ENCODE data around the gene HOXD1.

The HOXD1 gene

DNA sequence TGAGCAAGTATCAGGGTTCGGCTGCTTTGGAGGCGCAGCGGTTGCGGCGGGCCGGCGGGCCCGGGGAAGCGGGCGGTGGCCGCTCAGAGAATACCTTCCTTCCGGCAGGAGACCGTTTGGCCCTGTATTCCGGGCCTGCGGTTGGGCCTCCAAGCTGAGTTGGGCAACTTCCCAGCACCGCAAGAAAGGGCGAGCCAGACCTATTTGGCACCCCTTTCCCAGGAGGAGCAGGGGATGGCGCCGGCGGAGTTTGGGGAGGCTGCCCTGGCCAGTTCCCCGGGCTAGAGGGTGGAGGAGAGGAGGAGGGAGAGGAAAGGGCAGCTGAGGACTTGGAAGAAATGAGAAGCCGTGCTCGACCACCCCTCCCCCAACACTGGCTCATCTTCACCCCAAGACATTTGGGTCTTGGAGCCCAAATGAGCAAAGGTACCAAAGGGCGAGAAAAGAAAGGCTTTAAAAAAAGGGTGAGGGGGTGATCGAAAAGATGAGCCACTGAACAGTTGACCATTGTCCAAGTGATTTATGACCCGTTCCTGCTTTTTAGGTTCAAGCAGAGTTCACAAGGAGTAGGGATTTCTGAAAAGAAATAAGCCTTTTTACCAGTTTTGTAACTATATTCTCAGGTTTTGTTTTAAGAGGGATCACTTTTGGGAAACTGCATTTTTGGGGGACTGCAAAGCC is 23.0 kb upstream of the HOXD1 start:
- DNase-seq (ENCODE audit: low spot score): no peak

DNA sequence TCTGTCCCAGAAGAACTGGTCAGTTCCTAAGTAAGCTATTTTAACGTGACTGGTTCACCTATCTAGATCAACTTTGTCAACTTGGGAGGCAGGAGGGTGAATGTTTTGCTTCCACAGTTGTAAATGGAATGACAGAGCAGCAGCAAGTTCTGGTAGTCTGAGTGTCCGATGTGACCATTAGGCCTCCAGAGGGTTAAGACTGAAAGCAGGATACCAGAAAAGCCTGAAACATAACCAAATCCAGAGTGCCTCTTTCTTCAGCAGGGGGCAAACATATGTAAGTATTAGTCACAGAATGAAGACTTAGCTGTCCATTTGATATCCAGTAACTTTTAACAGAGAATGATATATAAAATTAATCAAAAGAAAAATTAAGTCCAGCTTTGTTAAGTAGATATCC is 22.2 kb upstream of the HOXD1 start:
- DNase-seq (ENCODE audit: low spot score): no peak

DNA sequence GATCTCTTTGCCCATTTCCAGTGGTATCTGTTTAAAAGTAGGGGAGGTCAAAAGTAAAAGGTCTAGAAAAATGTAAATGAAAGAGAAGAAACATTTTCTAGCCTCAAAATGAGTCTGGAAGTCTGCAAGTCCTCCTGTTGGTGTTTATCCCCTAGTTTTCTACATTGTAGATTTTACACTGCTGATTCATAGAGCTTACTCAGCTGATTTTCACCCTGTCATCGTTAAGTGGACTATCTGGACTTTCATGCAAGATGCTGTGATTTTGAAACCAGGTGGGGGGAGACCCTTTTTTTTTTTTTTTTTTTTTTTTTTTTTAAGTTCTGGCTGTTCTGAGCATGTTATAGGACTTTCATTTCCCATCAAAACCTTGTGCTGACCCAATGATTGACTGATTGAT is 21.1 kb upstream of the HOXD1 start:
- no peak for DNase-seq (ENCODE audit: low spot score)

DNA sequence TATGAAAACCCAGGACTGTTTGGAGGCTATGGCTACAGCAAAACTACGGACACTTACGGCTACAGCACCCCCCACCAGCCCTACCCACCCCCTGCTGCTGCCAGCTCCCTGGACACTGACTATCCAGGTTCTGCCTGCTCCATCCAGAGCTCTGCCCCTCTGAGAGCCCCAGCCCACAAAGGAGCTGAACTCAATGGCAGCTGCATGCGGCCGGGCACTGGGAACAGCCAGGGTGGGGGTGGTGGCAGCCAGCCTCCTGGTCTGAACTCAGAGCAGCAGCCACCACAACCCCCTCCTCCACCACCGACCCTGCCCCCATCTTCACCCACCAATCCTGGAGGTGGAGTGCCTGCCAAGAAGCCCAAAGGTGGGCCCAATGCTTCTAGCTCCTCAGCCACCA is 19.3 kb upstream of the HOXD1 start:
- no peak for DNase-seq (ENCODE audit: low spot score)

DNA sequence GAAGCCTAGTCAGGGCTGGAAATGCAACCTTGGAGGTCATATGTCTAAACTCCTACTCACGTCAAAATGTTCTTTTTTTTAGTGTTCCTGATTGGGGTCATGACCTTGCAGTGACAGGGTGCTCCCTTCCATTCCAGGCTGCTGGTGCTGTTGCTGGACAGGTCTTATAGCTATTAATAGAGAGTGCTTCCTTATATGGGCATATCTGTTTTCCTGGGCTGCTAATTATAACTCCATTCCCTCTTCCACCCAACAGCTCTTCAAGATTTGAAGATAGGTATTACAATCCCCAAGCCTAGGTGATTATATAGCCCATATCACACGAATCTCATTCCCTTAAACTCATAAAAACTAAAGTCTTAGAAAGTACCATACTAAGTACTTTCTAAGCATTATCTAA is 18.8 kb upstream of the HOXD1 start:
- DNase-seq (ENCODE audit: low spot score): no peak

DNA sequence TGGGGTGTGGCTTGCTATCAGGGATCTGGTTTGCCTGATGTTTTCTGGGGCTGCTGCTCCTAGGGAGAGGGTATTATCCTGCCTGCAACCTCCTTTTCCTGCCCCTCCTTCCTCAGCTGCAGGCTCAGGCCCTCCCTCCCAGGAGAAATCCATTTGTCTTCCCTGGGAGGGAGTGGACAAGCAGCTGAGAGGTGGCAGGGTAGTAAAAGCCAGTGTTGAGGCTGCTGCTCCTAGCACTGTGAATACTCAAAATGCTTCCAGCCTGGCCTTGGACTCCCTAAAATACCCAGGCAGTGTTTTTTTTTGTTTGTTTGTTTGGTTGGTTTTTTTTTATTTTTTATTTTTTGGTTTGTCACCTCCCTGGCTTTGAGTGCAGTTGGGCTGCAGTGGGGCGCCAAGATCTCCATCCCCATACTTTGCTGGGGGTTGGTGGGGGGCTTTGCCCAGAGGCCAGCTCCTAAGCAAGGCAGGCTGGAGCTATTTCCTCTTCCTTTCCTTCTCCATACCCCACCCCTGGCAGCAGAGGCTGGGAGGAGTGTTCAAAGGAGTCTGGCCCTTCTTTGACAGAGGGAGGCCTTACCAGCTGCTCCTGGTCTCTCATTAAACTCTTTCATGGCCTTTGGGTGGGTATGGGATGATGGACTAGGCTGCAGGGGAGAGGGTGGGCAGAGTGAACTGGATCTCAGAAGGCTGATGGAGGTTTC is 17.7 kb upstream of the HOXD1 start:
- DNase-seq (ENCODE audit: low spot score): no peak

DNA sequence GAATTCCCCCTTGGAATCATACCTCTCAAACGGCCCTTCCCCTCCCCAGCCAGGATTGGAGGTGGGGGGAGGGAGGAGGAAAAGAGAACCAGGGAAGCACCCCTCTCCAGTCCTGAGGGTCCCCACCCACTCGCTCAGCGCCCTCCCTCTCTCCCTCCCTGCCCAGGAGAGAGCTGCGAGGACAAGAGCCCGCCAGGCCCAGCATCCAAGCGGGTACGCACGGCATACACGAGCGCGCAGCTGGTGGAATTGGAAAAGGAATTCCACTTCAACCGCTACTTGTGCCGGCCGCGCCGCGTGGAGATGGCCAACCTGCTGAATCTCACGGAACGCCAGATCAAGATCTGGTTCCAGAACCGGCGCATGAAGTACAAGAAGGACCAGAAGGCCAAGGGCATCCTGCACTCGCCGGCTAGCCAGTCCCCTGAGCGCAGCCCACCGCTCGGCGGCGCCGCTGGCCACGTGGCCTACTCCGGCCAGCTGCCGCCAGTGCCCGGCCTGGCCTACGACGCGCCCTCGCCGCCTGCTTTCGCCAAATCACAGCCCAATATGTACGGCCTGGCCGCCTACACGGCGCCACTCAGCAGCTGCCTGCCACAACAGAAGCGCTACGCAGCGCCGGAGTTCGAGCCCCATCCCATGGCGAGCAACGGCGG is 17.0 kb upstream of the HOXD1 start:
- no peak for DNase-seq (ENCODE audit: low spot score)

DNA sequence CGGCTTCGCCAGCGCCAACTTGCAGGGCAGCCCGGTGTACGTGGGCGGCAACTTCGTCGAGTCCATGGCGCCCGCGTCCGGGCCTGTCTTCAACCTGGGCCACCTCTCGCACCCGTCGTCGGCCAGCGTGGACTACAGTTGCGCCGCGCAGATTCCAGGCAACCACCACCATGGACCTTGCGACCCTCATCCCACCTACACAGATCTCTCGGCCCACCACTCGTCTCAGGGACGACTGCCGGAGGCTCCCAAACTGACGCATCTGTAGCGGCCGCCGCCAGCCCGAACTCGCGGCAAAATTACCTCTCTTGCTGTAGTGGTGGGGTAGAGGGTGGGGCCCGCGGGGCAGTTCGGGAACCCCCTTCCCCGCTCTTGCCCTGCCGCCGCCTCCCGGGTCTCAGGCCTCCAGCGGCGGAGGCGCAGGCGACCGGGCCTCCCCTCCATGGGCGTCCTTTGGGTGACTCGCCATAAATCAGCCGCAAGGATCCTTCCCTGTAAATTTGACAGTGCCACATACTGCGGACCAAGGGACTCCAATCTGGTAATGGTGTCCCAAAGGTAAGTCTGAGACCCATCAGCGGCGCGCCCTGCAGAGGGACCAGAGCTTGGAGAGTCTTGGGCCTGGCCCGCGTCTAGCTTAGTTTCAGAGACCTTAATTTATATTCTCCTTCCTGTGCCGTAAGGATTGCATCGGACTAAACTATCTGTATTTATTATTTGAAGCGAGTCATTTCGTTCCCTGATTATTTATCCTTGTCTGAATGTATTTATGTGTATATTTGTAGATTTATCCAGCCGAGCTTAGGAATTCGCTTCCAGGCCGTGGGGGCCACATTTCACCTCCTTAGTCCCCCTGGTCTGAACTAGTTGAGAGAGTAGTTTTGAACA is 16.2 kb upstream of the HOXD1 start:
- no peak for DNase-seq (ENCODE audit: low spot score)

DNA sequence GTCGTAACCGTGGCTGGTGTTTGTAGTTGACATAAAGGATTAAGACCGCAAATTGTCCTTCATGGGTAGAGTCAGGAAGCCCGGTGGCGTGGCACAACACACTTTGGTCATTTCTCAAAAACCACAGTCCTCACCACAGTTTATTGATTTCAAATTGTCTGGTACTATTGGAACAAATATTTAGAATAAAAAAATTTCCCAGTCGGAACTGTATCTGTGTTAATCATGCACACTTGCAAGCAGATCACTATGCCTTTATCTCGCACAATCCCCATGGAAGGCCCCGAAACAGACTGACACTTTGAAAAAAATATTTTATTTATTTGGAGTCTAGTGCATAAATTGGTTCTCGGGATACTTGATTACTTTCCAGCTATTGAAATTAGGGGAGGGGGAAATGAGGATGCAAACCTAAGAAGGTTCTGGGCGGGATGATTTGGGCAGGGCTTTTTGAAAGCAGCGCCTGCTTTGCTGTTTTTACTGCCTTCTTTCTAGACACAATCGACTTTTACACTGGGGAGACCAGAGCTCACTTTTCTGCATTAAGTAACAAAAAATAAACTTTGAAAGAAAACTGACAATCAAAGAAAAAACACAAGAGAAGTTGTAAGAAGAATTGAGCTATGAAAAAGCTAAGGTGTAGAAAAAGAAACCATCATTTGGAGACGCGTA is 15.4 kb upstream of the HOXD1 start:
- no peak for DNase-seq (ENCODE audit: low spot score)

DNA sequence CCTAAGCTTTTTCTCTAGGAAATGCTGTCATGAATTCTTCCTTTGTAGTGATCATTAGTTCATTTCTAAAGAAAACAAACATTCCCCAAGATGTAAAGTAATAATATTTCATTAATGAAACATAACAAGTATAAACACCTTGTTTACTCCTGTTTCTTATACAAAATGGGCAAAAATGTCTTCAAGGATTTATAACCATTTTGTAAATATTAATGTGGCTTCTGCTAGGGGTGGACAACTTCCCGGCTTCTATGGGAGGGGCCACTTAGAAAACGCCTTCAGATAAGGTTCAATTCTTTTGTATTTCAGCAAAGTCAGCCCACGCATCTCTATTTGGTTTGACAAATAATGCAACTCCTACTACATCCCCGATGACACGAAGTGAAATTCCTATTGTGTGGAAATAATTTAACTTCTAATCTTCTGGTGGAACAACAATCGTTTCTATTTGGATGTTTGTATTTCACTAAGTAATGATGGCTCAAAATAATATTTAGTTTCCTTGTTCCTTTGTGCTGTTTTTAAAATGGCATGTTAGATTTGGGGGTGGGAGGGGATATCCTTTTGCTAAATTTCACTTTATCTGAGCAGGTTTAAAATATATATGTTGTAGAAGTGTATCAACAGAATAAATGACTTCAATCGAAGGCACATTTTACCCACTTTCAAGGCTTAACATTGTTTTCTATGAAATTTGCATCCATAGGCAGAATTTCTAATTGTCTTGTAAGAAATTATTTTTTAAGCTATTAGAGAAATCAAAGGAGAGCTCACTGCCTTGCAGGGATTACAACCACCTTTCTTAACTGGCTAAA is 14.7 kb upstream of the HOXD1 start:
- DNase-seq (ENCODE audit: low spot score): no peak

DNA sequence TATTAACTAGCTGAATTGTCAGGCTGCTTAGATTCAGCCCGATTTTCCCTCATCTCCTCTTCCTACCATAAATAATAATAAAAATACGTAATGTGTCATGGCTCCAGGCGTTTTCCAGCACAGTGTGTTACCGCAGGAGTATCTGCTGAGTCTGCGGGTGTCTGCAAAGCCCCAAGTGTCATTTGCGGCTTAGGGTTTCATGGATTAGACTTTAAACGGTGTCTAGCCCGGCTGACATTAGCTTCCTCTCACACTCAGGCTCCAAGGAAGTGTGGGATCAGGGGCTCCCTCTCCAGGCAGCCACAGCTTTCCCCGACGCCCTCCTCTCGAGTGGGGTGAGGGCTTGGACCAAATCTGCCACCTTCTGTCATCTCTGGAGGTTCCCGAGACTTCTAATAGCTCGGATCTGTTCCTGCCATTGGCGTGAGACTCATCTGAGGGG is 14.1 kb upstream of the HOXD1 start:
- no peak for DNase-seq (ENCODE audit: low spot score)

DNA sequence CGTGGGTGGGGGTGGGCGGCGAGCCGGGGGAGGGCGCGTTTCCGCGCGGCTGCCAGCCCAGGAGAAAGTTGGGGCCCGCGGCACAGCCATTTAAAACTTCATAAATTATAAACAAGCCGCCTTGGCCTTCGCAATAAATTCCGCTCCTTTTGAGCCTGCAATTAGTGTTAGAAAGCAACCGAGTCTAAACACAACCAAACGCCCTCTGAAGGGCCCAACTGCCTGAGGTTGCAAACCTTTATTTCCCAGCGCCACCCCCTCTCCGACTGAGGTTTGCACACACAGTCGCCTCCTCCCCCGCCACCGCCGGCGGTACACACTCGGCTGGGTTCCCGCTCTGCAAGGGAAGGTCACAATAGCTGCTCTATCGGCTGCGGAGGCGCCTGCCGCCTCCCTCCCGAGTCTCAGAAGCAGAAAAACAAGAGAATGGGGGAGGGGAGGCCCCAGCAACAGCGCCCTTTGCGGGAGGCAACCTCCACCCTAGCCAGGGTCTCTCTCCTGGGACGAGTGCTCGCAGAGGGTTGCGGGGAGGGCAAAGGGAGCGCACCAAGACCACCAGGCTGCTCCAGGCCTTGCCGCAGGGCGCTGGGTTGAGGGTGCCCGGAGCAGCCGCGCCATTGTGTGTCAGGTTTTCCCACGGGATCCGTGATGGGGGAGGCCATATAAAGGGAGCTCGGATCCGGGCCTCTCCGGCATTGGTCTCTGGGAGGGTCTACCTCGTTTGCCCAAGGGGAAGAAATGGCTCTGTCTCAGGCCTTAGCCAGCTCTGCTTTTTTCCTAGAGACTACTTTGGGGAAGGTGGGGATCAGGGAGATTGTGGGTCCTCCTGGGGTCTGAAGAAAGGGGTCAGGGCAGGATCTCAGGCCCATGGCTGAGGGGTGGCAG is 13.4 kb upstream of the HOXD1 start:
- DNase-seq (ENCODE audit: low spot score): no peak

DNA sequence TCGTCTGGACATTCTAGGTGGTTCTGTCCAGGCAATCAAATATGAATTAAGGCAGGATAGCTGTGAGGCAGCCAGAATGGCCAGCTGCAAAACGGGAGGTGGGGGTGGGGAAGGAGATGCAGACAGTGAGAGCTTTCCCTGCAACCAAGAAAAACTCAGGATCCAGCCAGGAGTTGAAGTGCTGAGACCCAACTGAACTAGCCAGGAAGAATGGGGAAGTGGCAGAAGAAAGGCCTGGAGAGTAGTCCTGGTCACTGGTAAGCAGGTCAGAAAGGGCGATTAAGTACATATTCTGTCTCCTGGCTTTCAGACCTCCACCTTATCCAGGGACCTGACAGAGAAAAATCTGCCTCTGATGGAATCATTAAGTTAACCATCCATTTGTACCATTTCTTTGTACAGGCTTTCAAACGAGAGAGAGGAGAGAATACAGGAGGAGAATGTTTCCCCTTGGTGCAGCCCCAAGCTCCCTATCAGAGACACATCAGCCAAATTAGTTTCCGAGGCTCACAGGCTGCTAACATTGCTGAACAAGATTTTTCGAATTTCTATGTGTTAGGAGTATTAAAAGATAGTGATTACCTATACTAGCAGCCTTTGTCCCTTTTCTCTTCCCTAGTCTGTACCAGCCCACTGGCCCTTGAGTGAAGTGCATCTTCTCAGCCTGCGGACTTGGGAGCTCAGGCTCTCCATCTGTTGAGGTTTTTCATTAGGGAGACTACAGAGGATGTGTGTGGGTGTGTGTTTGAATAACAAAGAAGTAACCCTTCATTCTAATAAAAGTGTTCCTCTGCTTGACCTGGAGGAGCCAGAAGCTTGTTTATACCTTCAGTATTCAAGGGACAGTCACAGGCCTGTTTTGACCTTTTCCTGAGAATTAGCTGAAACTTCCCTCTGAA is 12.5 kb upstream of the HOXD1 start:
- no peak for DNase-seq (ENCODE audit: low spot score)

DNA sequence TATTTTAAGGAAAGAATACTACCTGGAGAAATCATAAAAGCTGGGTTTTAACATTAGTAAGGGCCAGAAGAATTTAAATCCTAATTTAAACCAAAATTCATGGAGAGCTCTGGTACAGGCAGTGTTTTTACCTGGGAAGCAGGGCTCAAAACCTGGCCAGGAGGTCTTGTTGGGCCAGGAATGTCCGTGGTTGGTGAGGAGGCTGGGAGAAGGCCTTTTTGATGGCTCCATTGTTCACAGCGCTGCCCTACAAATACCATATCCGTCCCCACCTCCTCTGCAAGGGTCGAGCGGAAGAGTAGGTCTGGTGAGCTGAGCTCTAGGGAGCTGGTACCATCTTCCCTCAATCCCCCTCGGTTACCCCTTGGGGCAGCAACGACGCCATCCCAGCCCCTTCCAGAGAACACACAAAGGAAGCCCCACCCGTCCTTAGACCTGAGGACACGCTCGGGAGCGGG is 10.9 kb upstream of the HOXD1 start:
- no peak for DNase-seq (ENCODE audit: low spot score)

DNA sequence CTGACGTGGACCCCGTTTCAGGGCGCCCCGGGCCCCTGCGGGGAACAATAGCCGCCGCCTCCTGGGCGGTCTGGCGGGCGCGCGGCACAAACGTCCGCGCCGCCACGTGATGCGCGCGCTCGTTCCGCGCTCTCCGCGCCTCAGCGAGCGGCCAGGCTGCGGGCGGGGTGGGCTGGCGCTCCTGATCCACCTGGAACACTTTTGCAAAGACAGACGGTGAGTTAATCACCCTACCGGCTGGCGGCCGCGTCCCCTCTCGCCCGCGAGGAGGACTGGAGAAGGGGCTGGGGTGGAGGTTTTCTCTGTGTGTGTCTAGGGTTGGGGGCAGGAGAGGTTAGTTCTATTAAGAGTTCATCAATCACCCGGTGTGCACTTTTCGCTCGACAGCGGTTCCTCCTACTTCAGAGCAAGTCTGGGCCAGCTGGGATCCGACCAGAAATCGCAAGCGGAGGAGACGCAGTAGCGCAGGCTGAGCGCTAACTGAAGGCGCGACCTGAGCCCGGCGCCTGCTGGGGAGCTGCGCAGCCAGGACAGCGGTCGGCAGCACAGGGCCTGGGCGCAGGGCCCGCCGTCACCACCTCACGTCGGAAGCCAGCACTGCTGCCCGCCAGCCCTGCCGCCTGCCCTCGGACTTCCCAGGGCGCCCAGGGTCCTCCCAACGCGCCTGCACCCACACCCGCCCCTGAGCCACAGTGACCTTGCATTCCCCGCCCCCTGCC is 10.3 kb upstream of the HOXD1 start:
- no peak for DNase-seq (ENCODE audit: low spot score)

DNA sequence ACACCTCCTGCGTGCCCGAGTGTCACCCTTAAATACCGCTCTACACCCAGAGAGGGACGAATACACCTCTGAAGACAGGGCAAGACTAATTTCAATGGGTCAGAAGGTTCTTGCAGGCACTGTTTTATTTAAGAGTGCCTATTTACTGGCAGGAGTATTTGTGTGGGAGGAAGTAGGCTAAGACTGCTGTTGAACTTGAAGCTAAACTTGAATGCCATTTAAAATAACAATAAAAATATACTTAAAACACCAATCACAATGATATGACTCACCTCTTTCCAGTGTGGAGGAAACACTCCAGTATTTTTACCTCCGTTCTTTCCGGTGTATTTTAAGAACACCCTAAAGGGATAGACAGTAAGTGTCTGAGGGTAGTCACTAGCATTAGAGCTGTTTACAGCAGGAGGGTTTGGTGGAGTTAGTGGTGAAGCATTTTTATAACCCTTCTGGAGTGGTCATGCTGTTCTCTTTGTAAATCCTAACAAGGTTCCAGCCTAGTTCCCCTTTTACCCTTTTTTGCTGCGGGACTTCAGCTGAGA is 9.6 kb upstream of the HOXD1 start:
- DNase-seq (ENCODE audit: low spot score): no peak

DNA sequence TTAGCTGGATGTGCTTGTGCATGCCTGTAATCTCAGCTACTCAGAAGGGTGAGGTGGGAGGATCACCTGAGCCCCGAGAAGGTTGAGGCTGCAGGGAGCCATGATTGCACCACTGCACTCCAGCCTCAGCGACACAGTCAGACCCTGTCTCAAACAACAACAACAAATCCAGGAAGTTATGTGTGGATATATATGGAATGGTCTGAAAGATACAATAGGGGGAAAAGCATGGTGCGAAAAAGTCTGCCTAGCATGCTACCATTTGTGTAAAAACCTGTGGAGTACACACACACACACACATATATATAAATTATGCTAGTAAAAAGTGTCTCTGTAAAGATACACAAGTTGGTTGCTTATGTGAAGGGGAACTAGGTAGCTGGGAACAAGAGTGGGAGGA is 6.9 kb upstream of the HOXD1 start:
- DNase-seq (ENCODE audit: low spot score): no peak

DNA sequence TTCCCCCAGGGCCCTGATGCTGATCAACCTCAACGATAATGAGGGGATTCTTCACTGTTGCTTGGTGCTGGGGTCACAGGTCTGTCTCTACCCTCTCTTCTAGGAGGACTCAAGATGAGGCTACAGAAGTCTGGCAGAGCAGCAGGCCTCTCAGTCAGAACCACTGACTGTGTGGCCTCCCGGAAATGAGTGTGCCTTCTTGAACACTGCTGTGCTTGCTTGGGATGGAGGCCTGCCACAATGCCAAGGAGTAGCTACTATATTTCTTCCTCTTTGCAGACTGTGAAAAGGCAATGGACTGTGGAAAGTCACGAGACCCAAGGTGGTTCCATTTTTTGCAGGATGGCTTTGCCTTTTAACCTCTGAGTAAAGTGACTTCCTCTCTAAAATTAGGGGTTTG is 5.8 kb upstream of the HOXD1 start:
- no peak for DNase-seq (ENCODE audit: low spot score)
